ENCODE results near the gene WWOX. TPM values are rescaled to one million over a fixed set of nuclear protein-coding genes. Genes with fewer than 3 reads are reported as not detected.

Gene WWOX
- total and polyA plus RNA-seq, 2 of the 13 experiments (the other 11 are each of a cell fraction or from before 2014, with no cell fraction given) = 9.1 to 37.4 TPM

DNA sequence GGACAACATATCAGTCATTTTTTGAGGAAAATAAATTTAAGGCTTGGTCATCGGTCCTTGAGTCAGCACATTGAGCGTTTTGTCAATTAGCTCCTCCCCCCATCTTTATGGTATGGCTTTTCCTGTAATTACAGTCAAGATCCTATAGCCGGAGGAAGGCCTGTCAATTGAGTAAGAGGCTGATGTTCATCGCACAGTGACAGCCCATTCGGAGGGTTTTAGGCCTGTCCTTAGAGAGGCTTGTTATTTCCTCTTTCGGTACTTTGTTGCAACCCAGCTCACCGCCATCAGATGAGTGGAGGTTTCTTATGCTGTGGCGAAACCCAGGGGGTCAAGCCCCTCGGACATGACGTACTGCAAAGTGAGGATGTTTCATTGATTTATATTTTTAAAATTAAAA lies 395.2 kb downstream of the WWOX start:
- no peaks in the 10 kb centered on the region for H3K36me3 ChIP-seq (replicated peaks in 1 of 2; ENCODE audit: control insufficient read depth in 1 of 2, insufficient read depth in 2 of 2, low read length in 2 of 2)
- peaks cover 9% of the 10 kb centered on the region; the same call in 1 of the 2 replicates for H3K4me1 ChIP-seq (ENCODE audit: insufficient read depth, low read length)
- no peaks in the 10 kb centered on the region for H3K27me3 ChIP-seq (ENCODE audit: control insufficient read depth in 1 of 2, insufficient read depth in 2 of 2, low read length in 2 of 2)
- no peak overlapping the region for H3K4me3 ChIP-seq (replicated peaks in 1 of 3; ENCODE audit: insufficient read depth in 1 of 3, low read depth in 2 of 3, low read length in 3 of 3)
- no peak overlapping the region for H3K9ac ChIP-seq (ENCODE audit: insufficient read depth, low read depth, low read length)
- DNase-seq (ENCODE audit: low spot score) (no peak), FAIRE-seq (no peak), ATAC-seq (no peak)
- ChIA-PET CTCF (ENCODE audit: low intra/inter-chr PET ratio, low total read pairs) (no interaction called here), POLR2A (no interaction called here)
- no peaks in the 10 kb centered on the region for H3K79me2 ChIP-seq (ENCODE audit: insufficient read depth, low read length)
- no peak overlapping the region for H2AFZ ChIP-seq (ENCODE audit: low read length)
- in situ Hi-C loops (cut with HindIII; ENCODE audit: extremely low pct_ligation_motif_present, low pct_unique_long_range_greater_than_20kb) = no loop called here
- no peak overlapping the region for H3K4me2 ChIP-seq (ENCODE audit: low read depth, low read length)
- 95% methylated on average over 10 of the region's 10 CpGs for WGBS (ENCODE audit: low lambda C conversion rate)
- TF ChIP-seq ZNF564 (CRISPR knock-in tag; IDR thresholded peaks at IDR 0.05) = no peak
- H3K9me3 ChIP-seq (ENCODE audit: low read length) = no peaks in the 10 kb centered on the region
- BruUV-seq (replicated peaks) = no TSS peak
- intact Hi-C loops (cut with micrococcal nuclease; ENCODE audit: unreplicated experiment) = no loop called here
- no peaks in the 10 kb centered on the region for H4K20me1 ChIP-seq (ENCODE audit: insufficient read depth, low read length)
- no peak overlapping the region for H3K27ac ChIP-seq (ENCODE audit: extremely low read length, insufficient read depth, low read length)

DNA sequence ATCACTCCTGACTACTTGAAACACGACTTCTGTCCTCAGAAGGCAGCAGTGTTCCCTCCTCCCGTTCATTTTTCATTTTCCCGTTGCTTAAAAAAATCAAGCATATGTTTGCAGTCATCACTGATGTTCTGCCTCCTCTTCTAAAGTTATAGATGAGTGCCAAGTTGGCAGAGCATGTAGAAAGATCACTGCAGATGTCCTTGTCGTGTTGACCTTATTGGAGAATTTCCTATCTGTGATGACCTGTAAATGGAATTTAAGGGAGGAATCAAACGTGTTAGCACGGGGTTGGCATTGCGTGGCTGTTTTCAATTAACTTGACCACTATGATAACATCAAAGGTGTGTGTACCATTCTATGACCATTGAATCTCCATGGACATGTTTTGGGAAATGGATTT lies 396.7 kb downstream of the WWOX start:
- H2AFZ ChIP-seq (ENCODE audit: low read length) = no peak overlapping the region
- H3K27me3 ChIP-seq (ENCODE audit: control insufficient read depth in 1 of 2, insufficient read depth in 2 of 2, low read length in 2 of 2) = no peaks in the 10 kb centered on the region
- no TSS peak for BruUV-seq (replicated peaks)
- H3K4me1 ChIP-seq (ENCODE audit: insufficient read depth, low read length) = peaks cover 23% of the 10 kb centered on the region
- no peak overlapping the region for H3K9ac ChIP-seq (ENCODE audit: insufficient read depth, low read depth, low read length)
- no peak overlapping the region for H3K27ac ChIP-seq (ENCODE audit: extremely low read length, insufficient read depth, low read length)
- ChIA-PET CTCF (ENCODE audit: low intra/inter-chr PET ratio, low total read pairs) (no interaction called here), POLR2A (no interaction called here)
- no peaks in the 10 kb centered on the region for H3K9me3 ChIP-seq (ENCODE audit: low read length)
- no peak overlapping the region for H3K4me3 ChIP-seq (replicated peaks in 1 of 3; ENCODE audit: insufficient read depth in 1 of 3, low read depth in 2 of 3, low read length in 3 of 3)
- DNase-seq (ENCODE audit: low spot score) = no peak
- no peaks in the 10 kb centered on the region for H3K79me2 ChIP-seq (ENCODE audit: insufficient read depth, low read length)
- no peak for FAIRE-seq
- intact Hi-C loops (cut with micrococcal nuclease; ENCODE audit: unreplicated experiment) (no loop called here), in situ Hi-C loops (cut with HindIII; ENCODE audit: extremely low pct_ligation_motif_present, low pct_unique_long_range_greater_than_20kb) (no loop called here)
- TF ChIP-seq ZNF598 (CRISPR knock-in tag; IDR thresholded peaks at IDR 0.05; ENCODE audit: borderline replicate concordance) (no peak), ZNF3 (CRISPR knock-in tag; IDR thresholded peaks at IDR 0.05) (no peak), ZNF549 (CRISPR knock-in tag; IDR thresholded peaks at IDR 0.05) (no peak), SCMH1 (CRISPR knock-in tag; IDR thresholded peaks at IDR 0.05; ENCODE audit: borderline replicate concordance) (no peak)
- TF ChIP-seq, protein P1, sequence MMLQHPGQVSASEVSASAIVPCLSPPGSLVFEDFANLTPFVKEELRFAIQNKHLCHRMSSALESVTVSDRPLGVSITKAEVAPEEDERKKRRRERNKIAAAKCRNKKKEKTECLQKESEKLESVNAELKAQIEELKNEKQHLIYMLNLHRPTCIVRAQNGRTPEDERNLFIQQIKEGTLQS (CRISPR knock-in tag; IDR thresholded peaks at IDR 0.05) = no peak
- no peaks in the 10 kb centered on the region for H3K36me3 ChIP-seq (replicated peaks in 1 of 2; ENCODE audit: control insufficient read depth in 1 of 2, insufficient read depth in 2 of 2, low read length in 2 of 2)
- ATAC-seq = no peak
- H4K20me1 ChIP-seq (ENCODE audit: insufficient read depth, low read length) = no peaks in the 10 kb centered on the region
- WGBS (ENCODE audit: low lambda C conversion rate) = 97% methylated on average over 7 of the region's 7 CpGs
- H3K4me2 ChIP-seq (ENCODE audit: low read depth, low read length) = no peak overlapping the region
